GM12878 (cell line): Measurements from ENCODE around the gene SERPINH1. TPM values are rescaled to one million over a fixed set of nuclear protein-coding genes. Genes with fewer than 3 reads are reported as not detected.

Experiments used
- ATAC-seq: fragments of 200-7000 bp; cut with Tn5 transposase; 3 replicates; pipeline ENCODE4 v1.9.1; 2020; ENCODE audit warnings: mild to moderate bottlenecking, moderate library complexity
- BruUV-seq: library from RNA; stranded (reverse); fragments of 400-500 nt; replicated peaks from 2 replicates; lab custom pipeline; 2021; lab: Mats Ljungman, UMichigan
- CTCF ChIA-PET: fragments of 300-600 bp; sonication (Branson Sonifier 250); formaldehyde crosslinking; extraction: SDS; loops from one replicate; lab custom pipeline; 2021; ENCODE audit warnings: inconsistent platforms; lab: Yijun Ruan, JAX
- POLR2A ChIA-PET: fragments of 350-600 bp; formaldehyde crosslinking; extraction: SDS; loops from one replicate; lab custom pipeline; 2021; ENCODE audit warnings: inconsistent platforms; lab: Charles Lee
- RAD21 ChIA-PET: fragments of 300-600 bp; sonication (Branson Sonifier 250); formaldehyde crosslinking; loops from one replicate; lab custom pipeline; 2023; ENCODE audit warnings: antibody characterized with exemption; ENCODE audit not compliant: unreplicated experiment; lab: Charles Lee
- SMC1A ChIA-PET: fragments of 300-600 bp; sonication (Branson Sonifier 250); formaldehyde crosslinking; loops from one replicate; lab custom pipeline; 2023; ENCODE audit not compliant: unreplicated experiment, uncharacterized antibody; lab: Charles Lee
- DNase-seq: peaks from one replicate; pipeline ENCODE4 v3.0.0-alpha.2; 2011; ENCODE audit warnings: low read depth, low spot score
- FAIRE-seq: peaks from 3 replicates; lab custom pipeline; 2011; peaks lifted over from hg19 to GRCh38; lab: Jason Lieb, UNC
- H2AFZ ChIP-seq: 2 replicates; pipeline ENCODE4 v1.6.0; 2011; ENCODE audit warnings: low read depth, low read length, control low read depth; ENCODE audit not compliant: control insufficient read depth
- H3K27ac ChIP-seq: 2 replicates; pipeline ENCODE4 v1.5.1; 2011; ENCODE audit warnings: control low read depth; ENCODE audit not compliant: control insufficient read depth, insufficient read depth
- H3K27me3 ChIP-seq, 2 experiments: replicated peaks in 1 of 2; 2 replicates each; pipeline versions ENCODE4 v1.6.0 to v1.6.1; 2011; ENCODE audit warnings: low read length in 1 of 2; ENCODE audit not compliant: control insufficient read depth in 2 of 2, insufficient read depth in 2 of 2
- H3K36me3 ChIP-seq, 2 experiments: 2 replicates each; pipeline ENCODE4 v1.5.1; 2011; ENCODE audit warnings: low read length in 1 of 2; ENCODE audit not compliant: control insufficient read depth in 2 of 2, insufficient read depth in 2 of 2
- H3K4me1 ChIP-seq: 2 replicates; pipeline ENCODE4 v1.6.1; 2011; ENCODE audit warnings: mild to moderate bottlenecking, low read length, moderate library complexity, mixed read lengths; ENCODE audit not compliant: control insufficient read depth, insufficient read depth
- H3K4me2 ChIP-seq: 2 replicates; pipeline ENCODE4 v1.6.0; 2011; ENCODE audit warnings: control low read depth; ENCODE audit not compliant: control insufficient read depth, insufficient read depth
- H3K4me3 ChIP-seq: fragments of 200-600 bp; sonication (generic); 2 replicates; pipeline ENCODE4 v1.5.1; 2016
- H3K79me2 ChIP-seq: 2 replicates; pipeline ENCODE4 v1.6.0; 2011; ENCODE audit warnings: low read length; ENCODE audit not compliant: control insufficient read depth, insufficient read depth
- H3K9ac ChIP-seq: 2 replicates; pipeline ENCODE4 v1.8.0; 2011; ENCODE audit warnings: low read length, control low read depth, mixed read lengths; ENCODE audit not compliant: control insufficient read depth, insufficient read depth
- H3K9me3 ChIP-seq: replicated peaks from 3 replicates; pipeline ENCODE4 v1.5.1; 2011; ENCODE audit warnings: mild to moderate bottlenecking, low read length; ENCODE audit not compliant: control insufficient read depth, insufficient read depth
- H4K20me1 ChIP-seq: 2 replicates; pipeline ENCODE4 v1.6.0; 2011; ENCODE audit not compliant: control insufficient read depth, insufficient read depth
- CREB1 ChIP-seq: IDR thresholded peaks from 2 replicates; pipeline ENCODE4 v1.6.1; 2012; ENCODE audit warnings: low read depth, mild to moderate bottlenecking, inconsistent platforms
- CTCF ChIP-seq, 3 experiments: IDR thresholded peaks in 2 of 3; conservative IDR thresholded peaks in 1 of 3; 2 replicates each; pipeline ENCODE4 v1.5.1; 2011; ENCODE audit warnings: low read depth in 3 of 3, low read length in 3 of 3, mild to moderate bottlenecking in 3 of 3, control low read depth in 2 of 3, moderate library complexity in 2 of 3, inconsistent platforms in 1 of 3, mixed read lengths in 1 of 3; ENCODE audit not compliant: control insufficient read depth in 2 of 3, insufficient read depth in 1 of 3; ENCODE audit errors: extremely low read depth in 1 of 3
- EZH2 ChIP-seq: IDR thresholded peaks from 2 replicates; pipeline ENCODE4 v1.6.1; 2012; ENCODE audit warnings: low read depth, mild to moderate bottlenecking, control low read depth, inconsistent platforms, low read length, borderline replicate concordance; ENCODE audit not compliant: control insufficient read depth
- HDAC6 ChIP-seq: fragments of 200-600 bp; sonication (generic); IDR thresholded peaks from one replicate; pipeline ENCODE4 v1.8.0; 2017; ENCODE audit warnings: antibody characterized with exemption; ENCODE audit not compliant: unreplicated experiment
- IRF4 ChIP-seq: IDR thresholded peaks from 2 replicates; pipeline ENCODE4 v1.6.1; 2011; ENCODE audit warnings: low read depth, low read length
- KDM1A ChIP-seq: fragments of 200-600 bp; sonication (generic); IDR thresholded peaks from 2 replicates; pipeline ENCODE4 v1.6.1; 2016; ENCODE audit warnings: borderline replicate concordance
- KLF5 ChIP-seq: fragments of 450-650 bp; IDR thresholded peaks from 2 replicates; pipeline ENCODE4 v1.6.1; 2014; ENCODE audit warnings: mild to moderate bottlenecking; ENCODE audit not compliant: partially characterized antibody
- MYC ChIP-seq: IDR thresholded peaks from 2 replicates; pipeline ENCODE4 v1.6.1; 2011; ENCODE audit warnings: mild to moderate bottlenecking, low read length, moderate library complexity, inconsistent platforms; ENCODE audit not compliant: insufficient read depth, insufficient replicate concordance, insufficient read length, severe bottlenecking
- SMAD1 ChIP-seq: fragments of 450-650 bp; IDR thresholded peaks from 2 replicates; pipeline ENCODE4 v1.6.1; 2018; ENCODE audit warnings: mild to moderate bottlenecking, low read depth; ENCODE audit not compliant: partially characterized antibody
- SMC3 ChIP-seq: IDR thresholded peaks from 2 replicates; pipeline ENCODE4 v1.6.1; 2011; ENCODE audit warnings: low read length, improper control_type of control experiment, borderline replicate concordance
- TAF1 ChIP-seq: IDR thresholded peaks from 2 replicates; pipeline ENCODE4 v1.6.1; 2011; ENCODE audit warnings: mild to moderate bottlenecking, low read depth, low read length, borderline replicate concordance
- WGBS: methylation state at CpG from one replicate; pipeline ENCODE4 v1.1.6; 2016; ENCODE audit warnings: low lambda C conversion rate; ENCODE audit not compliant: insufficient replicate concordance, insufficient coverage; ENCODE audit errors: missing lambda C conversion rate; 5-methylcytosine and 5-hydroxymethylcytosine counted together
- in situ Hi-C: fragments of 300-500 bp; cut with MboI; formaldehyde crosslinking; loops from 9 replicates; pipeline ENCODE4 v1.14.3; 2018; ENCODE audit warnings: mixed read lengths
- intact Hi-C: fragments of 100-400 bp; cut with micrococcal nuclease; formaldehyde crosslinking; loops from one replicate; pipeline ENCODE4 v1.14.2; 2022; ENCODE audit not compliant: unreplicated experiment
- polyA plus RNA-seq, 11 experiments: library from polyadenylated mRNA; depleted of rRNA in 4 of 11; unstranded in 6 of 11; stranded (reverse) in 5 of 11; fragments of >200 nt; fragmentation: Nextera tagmentation in 4 of 11; fragmentation: Illumina TruSeq in 1 of 11; extraction: Ambion mirVana in 4 of 11; extraction: Trizol in 1 of 11; gene quantifications; 1 replicate in 1 of 11; 2 replicates in 10 of 11; pipeline versions ENCODE4 v1.2.1 to v1.2.3, GENCODE V29; 2011 to 2016; ENCODE audit warnings: inconsistent platforms in 2 of 11, missing spikeins in 2 of 11, low read depth in 1 of 11
- total RNA-seq, 4 experiments: library from RNA; depleted of rRNA in 3 of 4; stranded (reverse); fragments of >200 nt in 3 of 4; fragmentation: Illumina TruSeq in 1 of 4; extraction: Trizol in 1 of 4; gene quantifications; 2 replicates each; pipeline versions ENCODE4 v1.2.1 to v1.2.3, GENCODE V29; 2013 to 2021
- TF ChIP-seq, protein P1 (sequence below): fragments of 450-650 bp; formaldehyde crosslinking; IDR thresholded peaks from 2 replicates; pipeline ENCODE4 v1.4.0; 2022; ENCODE audit warnings: mild to moderate bottlenecking, moderate library complexity

Gene SERPINH1
- total and polyA plus RNA-seq, 10 of the 15 experiments (the other 5 are each of a cell fraction or from before 2014, with no cell fraction given): 0.34 to 19.8 (median 13.7) TPM

GRCh38 chr11:75579841-75580240 is 17.8 kb downstream of the SERPINH1 start (continued):
- TF ChIP-seq SMAD1 (no peak), HDAC6 (no peak)

- no peak for FAIRE-seq
- peak; percentile 12 for ATAC-seq
- no peaks in the 10 kb centered on the region for H4K20me1 ChIP-seq
- peak overlapping the region; percentile 66 for H3K4me3 ChIP-seq
- POLR2A ChIA-PET: interaction anchor here (0.9 kb wide), 1 partner anchor 20 kb away, joined by 4 read pairs; no protein-coding TSS in a partner anchor
- no TSS peak for BruUV-seq
- WGBS: 1% methylated on average over 4 of the region's 4 CpGs
- H2AFZ ChIP-seq: peak overlapping the region; percentile 95
- SMC1A ChIA-PET: interaction anchor here (1.3 kb wide), 1 partner anchor 12 kb away, joined by 4 read pairs; no protein-coding TSS in a partner anchor
- RAD21 ChIA-PET: no interaction called here
- no peaks in the 10 kb centered on the region for H3K27me3 ChIP-seq
- no peaks in the 10 kb centered on the region for H3K36me3 ChIP-seq
- CTCF ChIA-PET: interaction anchor here (1.3 to 2.5 kb wide), 2 partner anchors 12 to 15 kb away, joined by 5 read pairs; no protein-coding TSS in a partner anchor
- peak overlapping the region; percentile 95 for H3K4me2 ChIP-seq
- in situ Hi-C loops: no loop called here
- intact Hi-C loops: no loop called here
- H3K27ac ChIP-seq: no peak overlapping the region
- no peaks in the 10 kb centered on the region for H3K79me2 ChIP-seq
- peak overlapping the region; percentile 78 for H3K9ac ChIP-seq
- TF ChIP-seq CREB1 (no peak), IRF4 (no peak), EZH2 (no peak), TAF1 (no peak), KDM1A (no peak), MYC (no peak), SMC3 (no peak), CTCF (IDR thresholded peaks at IDR 0.05 in 2 of 3, conservative IDR thresholded peaks at IDR 0.05 in 1 of 3; ENCODE audit: control insufficient read depth in 2 of 3, extremely low read depth in 1 of 3, insufficient read depth in 1 of 3, low read depth in 3 of 3, low read length in 3 of 3) (no peak), KLF5 (no peak)
- TF ChIP-seq, protein P1, sequence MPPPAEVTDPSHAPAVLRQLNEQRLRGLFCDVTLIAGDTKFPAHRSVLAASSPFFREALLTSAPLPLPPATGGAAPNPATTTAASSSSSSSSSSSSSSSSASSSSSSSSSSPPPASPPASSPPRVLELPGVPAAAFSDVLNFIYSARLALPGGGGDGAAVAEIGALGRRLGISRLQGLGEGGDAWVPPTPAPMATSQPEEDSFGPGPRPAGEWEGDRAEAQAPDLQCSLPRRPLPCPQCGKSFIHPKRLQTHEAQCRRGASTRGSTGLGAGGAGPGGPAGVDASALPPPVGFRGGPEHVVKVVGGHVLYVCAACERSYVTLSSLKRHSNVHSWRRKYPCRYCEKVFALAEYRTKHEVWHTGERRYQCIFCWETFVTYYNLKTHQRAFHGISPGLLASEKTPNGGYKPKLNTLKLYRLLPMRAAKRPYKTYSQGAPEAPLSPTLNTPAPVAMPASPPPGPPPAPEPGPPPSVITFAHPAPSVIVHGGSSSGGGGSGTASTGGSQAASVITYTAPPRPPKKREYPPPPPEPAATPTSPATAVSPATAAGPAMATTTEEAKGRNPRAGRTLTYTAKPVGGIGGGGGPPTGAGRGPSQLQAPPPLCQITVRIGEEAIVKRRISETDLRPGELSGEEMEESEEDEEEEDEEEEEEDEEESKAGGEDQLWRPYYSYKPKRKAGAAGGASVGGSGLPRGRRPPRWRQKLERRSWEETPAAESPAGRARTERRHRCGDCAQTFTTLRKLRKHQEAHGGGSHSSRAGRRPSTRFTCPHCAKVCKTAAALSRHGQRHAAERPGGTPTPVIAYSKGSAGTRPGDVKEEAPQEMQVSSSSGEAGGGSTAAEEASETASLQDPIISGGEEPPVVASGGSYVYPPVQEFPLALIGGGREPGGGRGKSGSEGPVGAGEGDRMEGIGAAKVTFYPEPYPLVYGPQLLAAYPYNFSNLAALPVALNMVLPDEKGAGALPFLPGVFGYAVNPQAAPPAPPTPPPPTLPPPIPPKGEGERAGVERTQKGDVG (CRISPR knock-in tag): no peak
- TF ChIP-seq, all 136 proteins: peak for 0
- DNase-seq: no peak
- Histone ChIP-seq H3K4me1 (peaks cover 9% of the 10 kb centered on the region; the same call in 1 of the 2 replicates), H3K9me3 (no peaks in the 10 kb centered on the region)
Measured at GRCh38 chr11:75582506-75582894, 20.4 kb downstream of the SERPINH1 start.
